SK-N-SH (cell line): Measurements from ENCODE around the gene DNAH14. TPM values are rescaled to one million over a fixed set of nuclear protein-coding genes. Genes with fewer than 3 reads are reported as not detected.
"Not testable (repeated sequence)": the region's sequence is repeated elsewhere in the genome, so short reads cannot be mapped to it uniquely, and the experiment has no call there.

ENCODE experiments used
- CTCF ChIA-PET: fragments of 300-600, 350-600 bp; formaldehyde crosslinking; extraction: SDS; loops from one replicate; lab custom pipeline; 2021; lab: Yijun Ruan, JAX
- POLR2A ChIA-PET: fragments of 350-600 bp; sonication (Branson Sonifier 250); formaldehyde crosslinking; extraction: SDS; loops from one replicate; lab custom pipeline; 2020; ENCODE audit warnings: antibody characterized with exemption, inconsistent platforms; lab: Yijun Ruan, JAX
- DNase-seq: peaks from one replicate; pipeline ENCODE4 v3.0.0; 2012
- H2AFZ ChIP-seq: fragments of 200-600 bp; sonication (generic); 2 replicates; pipeline ENCODE4 v1.8.1; 2016; ENCODE audit warnings: antibody characterized with exemption, mild to moderate bottlenecking, low read depth
- H3F3A ChIP-seq: fragments of 200-600 bp; sonication (generic); replicated peaks from 2 replicates; pipeline ENCODE3; 2016; ENCODE audit warnings: antibody characterized with exemption, mild to moderate bottlenecking; ENCODE audit not compliant: insufficient read depth
- H3K27ac ChIP-seq, 2 experiments: fragments of 200-500 bp in 1 of 2; fragments of 200-600 bp in 1 of 2; sonication (Bioruptor generic) in 1 of 2; sonication (generic), shearing (Covaris generic) in 1 of 2; 2 replicates each; pipeline versions ENCODE4 v1.5.1 to v1.6.1; 2014 to 2016; ENCODE audit warnings: low read depth in 2 of 2, inconsistent platforms in 1 of 2, low read length in 1 of 2, mild to moderate bottlenecking in 1 of 2, mixed read lengths in 1 of 2
- H3K27me3 ChIP-seq: fragments of 200-600 bp; sonication (generic), shearing (Covaris generic); 2 replicates; pipeline ENCODE4 v1.6.1; 2016; ENCODE audit warnings: mixed run types; ENCODE audit not compliant: insufficient read depth
- H3K36me3 ChIP-seq, 2 experiments: fragments of 200-500 bp in 1 of 2; fragments of 200-600 bp in 1 of 2; sonication (Bioruptor generic) in 1 of 2; sonication (generic) in 1 of 2; replicated peaks in 1 of 2; 2 replicates each; pipeline versions ENCODE3 to v1.5.1; 2014 to 2016; ENCODE audit warnings: low read length in 1 of 2, mild to moderate bottlenecking in 1 of 2; ENCODE audit not compliant: insufficient read depth in 2 of 2, control insufficient read depth in 1 of 2
- H3K4me1 ChIP-seq, 2 experiments: fragments of 200-500 bp in 1 of 2; fragments of 200-600 bp in 1 of 2; sonication (Bioruptor generic) in 1 of 2; sonication (generic), shearing (Covaris generic) in 1 of 2; 2 replicates each; pipeline versions ENCODE4 v1.5.1 to v1.6.1; 2014 to 2016; ENCODE audit warnings: low read depth in 1 of 2, low read length in 1 of 2, mixed run types in 1 of 2; ENCODE audit not compliant: insufficient read depth in 2 of 2, control insufficient read depth in 1 of 2
- H3K4me2 ChIP-seq: fragments of 200-600 bp; sonication (generic), shearing (Covaris generic); 2 replicates; pipeline ENCODE4 v1.6.1; 2017; ENCODE audit warnings: mixed run types
- H3K4me3 ChIP-seq, 2 experiments: fragments of 200-500 bp in 1 of 2; fragments of 200-600 bp in 1 of 2; sonication (Bioruptor generic) in 1 of 2; sonication (generic), shearing (Covaris generic) in 1 of 2; 2 replicates each; pipeline versions ENCODE4 v1.5.1 to v1.8.1; 2014 to 2016; ENCODE audit warnings: low read depth in 2 of 2, inconsistent platforms in 1 of 2, low read length in 1 of 2, mild to moderate bottlenecking in 1 of 2, mixed read lengths in 1 of 2, moderate library complexity in 1 of 2
- H3K79me2 ChIP-seq: fragments of 200-600 bp; sonication (generic); 2 replicates; pipeline ENCODE4 v1.8.1; 2017; ENCODE audit warnings: mild to moderate bottlenecking; ENCODE audit not compliant: insufficient read depth
- H3K9ac ChIP-seq: fragments of 200-600 bp; sonication (generic); 2 replicates; pipeline ENCODE4 v1.6.1; 2017; ENCODE audit warnings: mixed run types
- H3K9me2 ChIP-seq: fragments of 200-600 bp; sonication (generic); 2 replicates; pipeline ENCODE4 v1.6.1; 2017; ENCODE audit warnings: mixed run types
- H3K9me3 ChIP-seq: fragments of 200-600 bp; sonication (generic); 2 replicates; pipeline ENCODE4 v1.6.1; 2017; ENCODE audit warnings: mixed run types, mild to moderate bottlenecking, moderate library complexity
- H4K20me1 ChIP-seq: fragments of 200-600 bp; sonication (generic); 2 replicates; pipeline ENCODE4 v1.6.1; 2017; ENCODE audit warnings: mild to moderate bottlenecking, mixed run types; ENCODE audit not compliant: insufficient read depth
- CHD2 ChIP-seq: fragments of 150-350 bp; IDR thresholded peaks from 2 replicates; pipeline ENCODE4 v1.6.1; 2018; ENCODE audit warnings: low read length; ENCODE audit not compliant: partially characterized antibody
- CTCF ChIP-seq: fragments of 200-600 bp; sonication (generic); IDR thresholded peaks from 2 replicates; pipeline ENCODE4 v1.6.1; 2017; ENCODE audit warnings: antibody characterized with exemption, mild to moderate bottlenecking, moderate library complexity
- EP300 ChIP-seq, 2 experiments: IDR thresholded peaks; 2 replicates each; pipeline versions ENCODE4 v1.4.0 to v1.6.1; 2012; ENCODE audit warnings: borderline replicate concordance in 1 of 2, low read depth in 1 of 2, low read length in 1 of 2
- EZH2phosphoT487 ChIP-seq: fragments of 200-600 bp; sonication (generic); IDR thresholded peaks from 2 replicates; pipeline ENCODE4 v1.6.1; 2017; ENCODE audit warnings: low read depth, mixed run types, mild to moderate bottlenecking, antibody characterized with exemption, moderate library complexity, borderline replicate concordance
- FOXJ3 ChIP-seq: sonication (generic); formaldehyde crosslinking; IDR thresholded peaks from 2 replicates; pipeline ENCODE4 v1.5.1; 2020; ENCODE audit warnings: mild to moderate bottlenecking, missing genetic modification reagents
- IRF3 ChIP-seq: fragments of 150-350 bp; IDR thresholded peaks from 2 replicates; pipeline ENCODE4 v1.6.1; 2016; ENCODE audit warnings: mild to moderate bottlenecking, low read depth, low read length
- POLR2AphosphoS5 ChIP-seq: IDR thresholded peaks from 2 replicates; pipeline ENCODE4 v1.6.1; 2012; ENCODE audit warnings: low read depth, low read length
- RAD21 ChIP-seq: IDR thresholded peaks from 2 replicates; pipeline ENCODE4 v1.6.1; 2012; ENCODE audit warnings: mild to moderate bottlenecking, low read length
- RFX5 ChIP-seq: IDR thresholded peaks from 2 replicates; pipeline ENCODE4 v1.6.1; 2012; ENCODE audit warnings: mild to moderate bottlenecking, improper control_type of control experiment, low read length
- SMC3 ChIP-seq: IDR thresholded peaks from 2 replicates; pipeline ENCODE4 v1.6.1; 2012; ENCODE audit warnings: low read depth, low read length, improper control_type of control experiment
- TAF1 ChIP-seq: IDR thresholded peaks from 2 replicates; pipeline ENCODE4 v1.6.1; 2012; ENCODE audit warnings: low read depth, mild to moderate bottlenecking, low read length, moderate library complexity, borderline replicate concordance
- USF1 ChIP-seq: IDR thresholded peaks from 2 replicates; pipeline ENCODE4 v1.4.0; 2012; ENCODE audit warnings: low read depth, borderline replicate concordance
- WGBS: methylation state at CpG from one replicate; pipeline ENCODE4 v1.1.6; 2017; ENCODE audit warnings: low lambda C conversion rate; 5-methylcytosine and 5-hydroxymethylcytosine counted together
- polyA plus RNA-seq, 3 experiments: library from polyadenylated mRNA; depleted of rRNA; stranded (reverse); fragments of >200 nt; gene quantifications; 2 replicates each; pipeline ENCODE4 v1.2.3, GENCODE V29; 2012

DNAH14 gene
- polyA plus RNA-seq, 1 of the 3 experiments (the other 2 are of a cell fraction): 8.0 TPM

- Histone ChIP-seq H3K9ac (no peak overlapping the region), H3K4me2 (no peak overlapping the region), H3K27me3 (no peaks in the 10 kb centered on the region), H2AFZ (no peak overlapping the region), H3K9me3 (no peaks in the 10 kb centered on the region), H3K36me3 (no peaks in the 10 kb centered on the region), H4K20me1 (no peaks in the 10 kb centered on the region), H3K79me2 (no peaks in the 10 kb centered on the region), H3K4me3 (no peak overlapping the region), H3F3A (no peaks in the 10 kb centered on the region), H3K9me2 (no peaks in the 10 kb centered on the region), H3K4me1 (peaks cover 2 to 5% of the 10 kb centered on the region in 2 experiments; a peak in 2 of 4 replicates), H3K27ac (no peak overlapping the region)
- 82% methylated on average over 8 of the region's 8 CpGs for WGBS
- ChIA-PET CTCF (interaction anchor here (1.0 kb wide), 1 partner anchor 29 kb away, joined by 3 read pairs; no protein-coding TSS in a partner anchor), POLR2A (no interaction called here)
- no peak for DNase-seq
- no peak for TF ChIP-seq TAF1
- no peak for TF ChIP-seq USF1
- TF ChIP-seq CHD2: no peak
- no peak for TF ChIP-seq IRF3
- TF ChIP-seq RFX5: no peak
- no peak for TF ChIP-seq EP300 (IDR thresholded peaks at IDR 0.05; ENCODE audit: borderline replicate concordance in 1 of 2, low read depth in 1 of 2, low read length in 1 of 2)
- TF ChIP-seq POLR2AphosphoS5: no peak
- no peak for TF ChIP-seq RAD21
- no peak for TF ChIP-seq SMC3
- TF ChIP-seq CTCF: no peak
- no peak for TF ChIP-seq EZH2phosphoT487
- no peak for TF ChIP-seq FOXJ3 (CRISPR knock-in tag)
These were observed 48.7 kb upstream of the DNAH14 start for GRCh38 chr1:224880593-224881307.

GRCh38 chr1:224881308-224881692 is 48.2 kb upstream of the DNAH14 start:
- H3K27me3 ChIP-seq, H3K4me1 ChIP-seq, H3K79me2 ChIP-seq, H3K9me3 ChIP-seq, H4K20me1 ChIP-seq, H2AFZ ChIP-seq, H3K4me3 ChIP-seq, H3K4me2 ChIP-seq, H3F3A ChIP-seq, DNase-seq, POLR2A ChIA-PET, H3K27ac ChIP-seq, H3K9ac ChIP-seq, H3K9me2 ChIP-seq, H3K36me3 ChIP-seq: not testable (repeated sequence)
- CTCF ChIA-PET: interaction anchor here (1.0 kb wide), 1 partner anchor 30 kb away, joined by 3 read pairs; no protein-coding TSS in a partner anchor
- 72% methylated on average over 5 of the region's 5 CpGs for WGBS
